ENCODE results near the gene TUBB1. TPM values are rescaled to one million over a fixed set of nuclear protein-coding genes. Genes with fewer than 3 reads are reported as not detected.

Gene TUBB1
- total and polyA plus RNA-seq, 2 of the 4 experiments (the other 2 are of a cell fraction): not detected

DNA sequence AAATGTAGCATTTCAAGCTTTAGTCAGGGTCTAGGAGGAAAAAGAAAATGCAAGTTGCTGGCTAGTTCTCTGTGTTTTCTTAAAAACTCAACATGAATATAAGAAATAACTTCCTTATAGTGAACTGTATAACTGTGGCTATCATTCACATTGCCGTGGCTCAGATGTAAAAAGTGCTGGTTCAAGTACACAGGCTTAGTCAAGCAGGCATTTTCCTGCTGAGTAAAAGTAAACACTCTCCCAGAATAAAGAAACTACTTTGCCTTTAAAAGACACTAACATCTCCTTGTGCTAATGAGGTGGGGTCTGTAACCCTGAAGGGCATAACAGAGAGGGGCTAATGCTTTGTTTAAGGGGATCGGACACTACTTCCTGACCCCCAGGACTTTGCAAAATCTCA is 9.6 kb downstream of the TUBB1 start:
- no peak overlapping the region for H4K5ac ChIP-seq (ENCODE audit: low read depth, low read length)
- H3K79me1 ChIP-seq (ENCODE audit: low read depth in 1 of 2, low read length in 2 of 2): peaks cover 17 to 61% of the 10 kb centered on the region in 2 experiments
- peak; percentile 25 for DNase-seq
- H3K4me3 ChIP-seq (ENCODE audit: insufficient read depth, low read depth, low read length): peak overlapping the region; percentile 38
- H3K4me2 ChIP-seq (ENCODE audit: low read depth, low read length): peak overlapping the region; percentile 88
- peak overlapping the region; percentile 36; the same call in 1 of the 2 replicates for H3K56ac ChIP-seq (ENCODE audit: extremely low read depth, insufficient read depth, low read length)
- H3K4ac ChIP-seq (ENCODE audit: low read depth, low read length): no peak overlapping the region
- peaks cover 9% of the 10 kb centered on the region for H3K4me1 ChIP-seq (ENCODE audit: control insufficient read depth, insufficient read depth, low read length)
- no peak overlapping the region for H2AK9ac ChIP-seq (replicated peaks; ENCODE audit: low read depth, low read length, poor library complexity)
- no peaks in the 10 kb centered on the region for H3K27me3 ChIP-seq (ENCODE audit: control insufficient read depth, insufficient read depth, low read length)
- H3K9ac ChIP-seq (ENCODE audit: low read depth, low read length): peak overlapping the region; percentile 36
- H2BK20ac ChIP-seq (ENCODE audit: low read depth, low read length): no peak overlapping the region
- no peak overlapping the region for H4K8ac ChIP-seq (ENCODE audit: low read depth in 2 of 2, low read length in 2 of 2)
- BruUV-seq (replicated peaks): no TSS peak
- POLR2A ChIA-PET (ENCODE audit: unreplicated experiment): interaction anchor here (1.1 kb wide), 1 partner anchor 37 kb away, joined by 3 read pairs; no protein-coding TSS in a partner anchor
- peaks cover 49% of the 10 kb centered on the region for H4K20me1 ChIP-seq (ENCODE audit: insufficient read depth, low read length)
- no CpG with 5 or more reads among the region's 2 CpGs for WGBS, 2 experiments (ENCODE audit: extremely low coverage in 2 of 2, insufficient read length in 1 of 2)
- H4K91ac ChIP-seq (ENCODE audit: insufficient read depth, low read depth, low read length): no peak overlapping the region
- CTCF ChIA-PET: interaction anchor here (0.5 kb wide), 1 partner anchor 1170 kb away, joined by 3 read pairs; no protein-coding TSS in a partner anchor
- intact Hi-C loops (cut with micrococcal nuclease): loop anchor here (5.0 kb wide), 1 partner anchor 42 kb away; no protein-coding TSS in a partner anchor
- no peak overlapping the region for H2BK15ac ChIP-seq (ENCODE audit: low read depth, low read length)
- no peaks in the 10 kb centered on the region for H3K9me3 ChIP-seq (ENCODE audit: control insufficient read depth, insufficient read depth, low read length)
- in situ Hi-C loops (cut with MboI; ENCODE audit: low sequenced_read_pairs): loop anchor here (10.0 to 25.0 kb wide), 4 partner anchors 124 to 1642 kb away; partner anchors contain the start of genes ANKRD60 and RBM38
- dilution Hi-C loops (cut with HindIII; ENCODE audit: low sequenced_read_pairs, unreplicated experiment): no loop called here
- peak overlapping the region; percentile 21; the same call in 1 of the 2 replicates for H3K27ac ChIP-seq (ENCODE audit: insufficient read depth, low read length)
- no peak overlapping the region for H3K18ac ChIP-seq (ENCODE audit: low read depth, low read length)
- H3K23ac ChIP-seq (ENCODE audit: low read depth, low read length): peak overlapping the region; percentile 81
- H3K36me3 ChIP-seq (ENCODE audit: control insufficient read depth, insufficient read depth, low read length): peaks cover 23% of the 10 kb centered on the region
- peaks cover 12% of the 10 kb centered on the region for H3K9me1 ChIP-seq (ENCODE audit: insufficient read depth, low read length)
- TF ChIP-seq CHD1 (IDR thresholded peaks at IDR 0.05; ENCODE audit: low read depth, low read length): no peak
- no peak for TF ChIP-seq RAD21 (IDR thresholded peaks at IDR 0.05; ENCODE audit: low read length)
- no peak for TF ChIP-seq FOS (IDR thresholded peaks at IDR 0.05; ENCODE audit: low read depth, low read length)
- no peak for TF ChIP-seq MXI1 (IDR thresholded peaks at IDR 0.05; ENCODE audit: borderline replicate concordance, low read depth, low read length)
- TF ChIP-seq POLR2A (IDR thresholded peaks at IDR 0.05; ENCODE audit: low read depth, low read length): no peak
- no peak for TF ChIP-seq SMC3 (IDR thresholded peaks at IDR 0.05; ENCODE audit: low read depth, low read length)
- no peak for TF ChIP-seq MAFK (IDR thresholded peaks at IDR 0.05; ENCODE audit: low read depth, low read length)
- H2BK5ac ChIP-seq (ENCODE audit: low read depth, low read length, poor library complexity, severe bottlenecking): peak overlapping the region; percentile 18
- no peak for ATAC-seq (ENCODE audit: low read depth)
- H3K14ac ChIP-seq (replicated peaks; ENCODE audit: low read depth, low read length): peak overlapping the region; percentile 68; the same call in 1 of the 2 replicates
- no peak overlapping the region for H2AK5ac ChIP-seq (ENCODE audit: low read depth, low read length)
- H2AFZ ChIP-seq (replicated peaks; ENCODE audit: low read length, poor library complexity): no peak overlapping the region
- H2BK120ac ChIP-seq (ENCODE audit: low read depth, low read length): no peak overlapping the region

Measured in IMR-90 (cell line).